ENCODE measurements around the gene ZNF786.
"Not testable (repeated sequence)": the region's sequence is repeated elsewhere in the genome, so short reads cannot be mapped to it uniquely, and the experiment has no call there.

ZNF786 gene

GRCh38 chr7:149038641-149039040 is 51.9 kb downstream of the ZNF786 start:
- not testable (repeated sequence) for H3K18ac ChIP-seq (ENCODE audit: low read length); H2AFZ ChIP-seq (ENCODE audit: insufficient read depth, low read length, poor library complexity); H2BK5ac ChIP-seq (ENCODE audit: low read depth, low read length, poor library complexity); H3K9ac ChIP-seq (ENCODE audit: low read length); DNase-seq; H3K14ac ChIP-seq (ENCODE audit: low read length); H4K91ac ChIP-seq (ENCODE audit: low read depth, low read length); H3K23ac ChIP-seq (ENCODE audit: low read length); H3K4me1 ChIP-seq (ENCODE audit: control insufficient read depth in 1 of 2, insufficient read depth in 2 of 2, low read length in 2 of 2); H4K12ac ChIP-seq (ENCODE audit: low read depth, low read length); H3K4me2 ChIP-seq (ENCODE audit: low read length); H4K8ac ChIP-seq (ENCODE audit: low read depth, low read length); H2BK12ac ChIP-seq (ENCODE audit: low read length); H2AK5ac ChIP-seq (ENCODE audit: low read length); H3K79me2 ChIP-seq (ENCODE audit: control insufficient read depth, insufficient read depth, low read length, poor library complexity); H3K9me3 ChIP-seq (ENCODE audit: insufficient read depth, low read depth, low read length); H3K27me3 ChIP-seq (ENCODE audit: insufficient read depth, low read length); H2BK120ac ChIP-seq (ENCODE audit: insufficient read depth, low read length, poor library complexity); H3K4ac ChIP-seq (ENCODE audit: low read depth, low read length); H3K27ac ChIP-seq (ENCODE audit: low read depth, low read length); H3K36me3 ChIP-seq (ENCODE audit: control insufficient read depth in 1 of 2, insufficient read depth in 2 of 2, low read length in 2 of 2); H3K4me3 ChIP-seq (ENCODE audit: low read depth, low read length); H3K79me1 ChIP-seq (ENCODE audit: low read length)
- no CpG with 5 or more reads among the region's 32 CpGs for WGBS (ENCODE audit: extremely low coverage, insufficient coverage, insufficient read length)

GRCh38 chr7:149036676-149037075 is 53.8 kb downstream of the ZNF786 start:
- H3K27me3 ChIP-seq (ENCODE audit: insufficient read depth, low read length), result no peaks in the 10 kb centered on the region
- H3K36me3 ChIP-seq (ENCODE audit: control insufficient read depth in 1 of 2, insufficient read depth in 2 of 2, low read length in 2 of 2), result no peaks in the 10 kb centered on the region
- H2AK5ac ChIP-seq (ENCODE audit: low read length), result no peak overlapping the region
- H3K79me1 ChIP-seq (ENCODE audit: low read length), result no peaks in the 10 kb centered on the region
- H3K4ac ChIP-seq (ENCODE audit: low read depth, low read length), result no peak overlapping the region
- H2BK120ac ChIP-seq (ENCODE audit: insufficient read depth, low read length, poor library complexity), result no peak overlapping the region
- H3K4me1 ChIP-seq (ENCODE audit: control insufficient read depth in 1 of 2, insufficient read depth in 2 of 2, low read length in 2 of 2), result no peaks in the 10 kb centered on the region
- no peak overlapping the region for H3K4me2 ChIP-seq (ENCODE audit: low read length)
- no peak overlapping the region for H3K14ac ChIP-seq (ENCODE audit: low read length)
- no peak overlapping the region for H4K91ac ChIP-seq (ENCODE audit: low read depth, low read length)
- no peaks in the 10 kb centered on the region for H3K79me2 ChIP-seq (ENCODE audit: control insufficient read depth, insufficient read depth, low read length, poor library complexity)
- H4K12ac ChIP-seq (ENCODE audit: low read depth, low read length), result no peak overlapping the region
- no peak overlapping the region for H3K9ac ChIP-seq (ENCODE audit: low read length)
- no peak overlapping the region for H2BK12ac ChIP-seq (ENCODE audit: low read length)
- H2AFZ ChIP-seq (ENCODE audit: insufficient read depth, low read length, poor library complexity), result no peak overlapping the region
- no peak overlapping the region for H3K27ac ChIP-seq (ENCODE audit: low read depth, low read length)
- no CpG with 5 or more reads among the region's 1 CpG for WGBS (ENCODE audit: extremely low coverage, insufficient coverage, insufficient read length)
- no peak overlapping the region for H3K4me3 ChIP-seq (ENCODE audit: low read depth, low read length)
- no peak overlapping the region for H3K23ac ChIP-seq (ENCODE audit: low read length)
- H4K8ac ChIP-seq (ENCODE audit: low read depth, low read length), result no peak overlapping the region
- no peak overlapping the region for H3K18ac ChIP-seq (ENCODE audit: low read length)
- peaks cover 4% of the 10 kb centered on the region for H3K9me3 ChIP-seq (ENCODE audit: insufficient read depth, low read depth, low read length)
- DNase-seq, result no peak
- H2BK5ac ChIP-seq (ENCODE audit: low read depth, low read length, poor library complexity), result no peak overlapping the region

GRCh38 chr7:149031353-149031910 is 59.1 kb downstream of the ZNF786 start:
- Histone ChIP-seq H2BK12ac (ENCODE audit: low read length) (no peak overlapping the region), H2AFZ (ENCODE audit: insufficient read depth, low read length, poor library complexity) (no peak overlapping the region), H3K27ac (ENCODE audit: low read depth, low read length) (no peak overlapping the region), H4K91ac (ENCODE audit: low read depth, low read length) (no peak overlapping the region), H2AK5ac (ENCODE audit: low read length) (no peak overlapping the region), H3K27me3 (ENCODE audit: insufficient read depth, low read length) (no peaks in the 10 kb centered on the region), H4K12ac (ENCODE audit: low read depth, low read length) (no peak overlapping the region), H2BK5ac (ENCODE audit: low read depth, low read length, poor library complexity) (no peak overlapping the region), H3K23ac (ENCODE audit: low read length) (no peak overlapping the region), H3K4me3 (ENCODE audit: low read depth, low read length) (no peak overlapping the region), H3K9ac (ENCODE audit: low read length) (no peak overlapping the region), H2BK120ac (ENCODE audit: insufficient read depth, low read length, poor library complexity) (no peak overlapping the region), H3K14ac (ENCODE audit: low read length) (no peak overlapping the region), H3K79me1 (ENCODE audit: low read length) (peaks cover 8% of the 10 kb centered on the region), H3K9me3 (ENCODE audit: insufficient read depth, low read depth, low read length) (no peaks in the 10 kb centered on the region), H3K4me2 (ENCODE audit: low read length) (no peak overlapping the region), H4K8ac (ENCODE audit: low read depth, low read length) (no peak overlapping the region), H3K79me2 (ENCODE audit: control insufficient read depth, insufficient read depth, low read length, poor library complexity) (peaks cover 8% of the 10 kb centered on the region), H3K18ac (ENCODE audit: low read length) (no peak overlapping the region), H3K4ac (ENCODE audit: low read depth, low read length) (no peak overlapping the region), H3K36me3 (ENCODE audit: control insufficient read depth in 1 of 2, insufficient read depth in 2 of 2, low read length in 2 of 2) (no peaks in the 10 kb centered on the region), H3K4me1 (ENCODE audit: control insufficient read depth in 1 of 2, insufficient read depth in 2 of 2, low read length in 2 of 2) (peaks cover 2 to 4% of the 10 kb centered on the region in 2 experiments)
- no CpG with 5 or more reads among the region's 3 CpGs for WGBS (ENCODE audit: extremely low coverage, insufficient coverage, insufficient read length)
- DNase-seq, result no peak

- H3K23ac ChIP-seq (ENCODE audit: low read length); H2AK5ac ChIP-seq (ENCODE audit: low read length); H3K4me3 ChIP-seq (ENCODE audit: low read depth, low read length); H4K91ac ChIP-seq (ENCODE audit: low read depth, low read length); DNase-seq; H3K4me2 ChIP-seq (ENCODE audit: low read length); H2BK120ac ChIP-seq (ENCODE audit: insufficient read depth, low read length, poor library complexity); H3K36me3 ChIP-seq (ENCODE audit: control insufficient read depth in 1 of 2, insufficient read depth in 2 of 2, low read length in 2 of 2); H3K9me3 ChIP-seq (ENCODE audit: insufficient read depth, low read depth, low read length); H3K18ac ChIP-seq (ENCODE audit: low read length); H3K4me1 ChIP-seq (ENCODE audit: control insufficient read depth in 1 of 2, insufficient read depth in 2 of 2, low read length in 2 of 2); H4K8ac ChIP-seq (ENCODE audit: low read depth, low read length); H3K27ac ChIP-seq (ENCODE audit: low read depth, low read length); H3K4ac ChIP-seq (ENCODE audit: low read depth, low read length); H3K9ac ChIP-seq (ENCODE audit: low read length); H2BK12ac ChIP-seq (ENCODE audit: low read length); H2AFZ ChIP-seq (ENCODE audit: insufficient read depth, low read length, poor library complexity); H4K12ac ChIP-seq (ENCODE audit: low read depth, low read length); H3K14ac ChIP-seq (ENCODE audit: low read length); H3K79me1 ChIP-seq (ENCODE audit: low read length); H3K27me3 ChIP-seq (ENCODE audit: insufficient read depth, low read length); H2BK5ac ChIP-seq (ENCODE audit: low read depth, low read length, poor library complexity): not testable (repeated sequence)
- no CpG with 5 or more reads among the region's 9 CpGs for WGBS (ENCODE audit: extremely low coverage, insufficient coverage, insufficient read length)
- peaks cover 11% of the 10 kb centered on the region for H3K79me2 ChIP-seq (ENCODE audit: control insufficient read depth, insufficient read depth, low read length, poor library complexity)
These were observed 60.1 kb downstream of the ZNF786 start for GRCh38 chr7:149030439-149030838.

All from trophoblast cell (in vitro differentiated cells and primary cell).